ENCODE measurements around the gene SEMA6A. TPM values are rescaled to one million over a fixed set of nuclear protein-coding genes. Genes with fewer than 3 reads are reported as not detected.
A peak's percentile ranks its signal among the peaks of the same experiment; 100 is the strongest.

Gene SEMA6A
- not detected for total RNA-seq
- polyA plus RNA-seq (2013, experiment 1 of 2) = 3.9 TPM
- polyA plus RNA-seq (2013, experiment 2 of 2) = 4.6 TPM
- 0 to 0.57 (median 0) reads per million in 172 experiments for total RNA-seq

DNA sequence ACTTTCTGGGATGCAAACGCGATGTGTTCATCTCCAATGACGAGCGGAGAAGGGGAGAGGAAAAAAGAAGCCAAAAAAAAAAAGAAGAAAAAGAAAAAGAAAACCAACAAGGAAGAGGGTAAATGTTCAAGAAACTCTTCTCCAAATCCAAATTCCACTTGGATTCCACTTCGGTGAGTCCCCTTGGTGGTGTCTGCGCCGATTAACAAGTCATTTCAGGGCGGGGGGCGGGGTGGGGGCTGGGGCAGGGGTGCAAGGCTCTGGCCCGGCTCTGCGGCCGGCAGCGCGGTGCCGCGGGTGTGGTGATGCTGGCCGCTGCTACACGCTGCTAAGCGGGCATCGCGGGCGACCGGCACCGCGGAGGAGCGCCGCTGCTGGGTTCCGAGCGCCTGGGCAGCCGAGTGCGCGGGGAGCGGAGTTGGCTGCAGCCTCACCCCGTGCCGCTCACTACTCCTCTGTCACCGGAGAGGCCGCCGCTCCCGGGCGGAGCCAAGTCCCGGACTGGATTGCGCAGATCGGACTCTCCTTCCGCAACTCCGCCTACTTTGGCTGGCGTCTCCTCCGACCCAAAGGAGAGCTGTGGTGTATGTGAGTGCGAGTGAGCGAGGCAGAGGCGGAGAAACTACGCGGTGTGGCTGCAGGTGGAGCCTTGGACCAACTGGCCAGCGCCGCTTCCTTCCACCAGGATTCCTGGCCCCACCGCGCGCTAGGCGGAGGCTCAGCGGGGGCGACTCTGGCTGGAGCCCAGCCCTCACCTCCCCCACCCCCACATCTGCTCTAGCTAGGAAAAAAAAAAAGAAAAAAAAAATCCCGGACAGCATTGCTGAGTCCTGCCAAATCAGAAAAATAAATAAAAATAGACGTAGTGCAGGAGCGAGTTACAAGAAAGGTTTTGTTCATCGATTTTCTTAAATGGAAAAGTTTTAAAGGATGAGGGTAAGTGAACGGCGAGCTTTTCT, at the start of gene SEMA6A:
Gene SEMA6A (minus strand): TSS at position 457 of the 959 bp plus-strand sequence. CDS start 69,879 bp downstream, outside the sequence.
- H3K27me3 ChIP-seq (ENCODE audit: control insufficient read depth in 1 of 2, insufficient read depth in 2 of 2, low read length in 2 of 2) = peaks cover 56 to 70% of the 10 kb centered on the region in 2 experiments
- peaks cover 29% of the 10 kb centered on the region for H3K4me1 ChIP-seq (ENCODE audit: insufficient read depth, low read length)
- peaks cover 0 to 39% of the 10 kb centered on the region in 2 experiments for H3K9me3 ChIP-seq (ENCODE audit: control insufficient read depth in 1 of 2, insufficient read depth in 1 of 2, low read length in 2 of 2)
- peak within 1 kb of the TSS; percentile 16 for H3K4me3 ChIP-seq (ENCODE audit: low read length)
- peaks cover 81% of the 10 kb centered on the region for H3K27me3 Mint-ChIP-seq
- intact Hi-C loops (cut with DNase I, micrococcal nuclease) = no loop called here
- H3K4me3 Mint-ChIP-seq = peak within 1 kb of the TSS; percentile 49
- ChIA-PET POLR2A (no interaction called here), CTCF (interaction anchor here (0.5 kb wide), 1 partner anchor 27 kb away, joined by 4 read pairs; no protein-coding TSS in a partner anchor)
- ATAC-seq (ENCODE audit: poor library complexity) (no peak), DNase-seq (peak in 4 of 14 experiments; percentile 4 to 29 (median 26))
- H3K36me3 Mint-ChIP-seq (ENCODE audit: low read depth) = no peaks in the 10 kb centered on the region
- TF ChIP-seq, protein P1, sequence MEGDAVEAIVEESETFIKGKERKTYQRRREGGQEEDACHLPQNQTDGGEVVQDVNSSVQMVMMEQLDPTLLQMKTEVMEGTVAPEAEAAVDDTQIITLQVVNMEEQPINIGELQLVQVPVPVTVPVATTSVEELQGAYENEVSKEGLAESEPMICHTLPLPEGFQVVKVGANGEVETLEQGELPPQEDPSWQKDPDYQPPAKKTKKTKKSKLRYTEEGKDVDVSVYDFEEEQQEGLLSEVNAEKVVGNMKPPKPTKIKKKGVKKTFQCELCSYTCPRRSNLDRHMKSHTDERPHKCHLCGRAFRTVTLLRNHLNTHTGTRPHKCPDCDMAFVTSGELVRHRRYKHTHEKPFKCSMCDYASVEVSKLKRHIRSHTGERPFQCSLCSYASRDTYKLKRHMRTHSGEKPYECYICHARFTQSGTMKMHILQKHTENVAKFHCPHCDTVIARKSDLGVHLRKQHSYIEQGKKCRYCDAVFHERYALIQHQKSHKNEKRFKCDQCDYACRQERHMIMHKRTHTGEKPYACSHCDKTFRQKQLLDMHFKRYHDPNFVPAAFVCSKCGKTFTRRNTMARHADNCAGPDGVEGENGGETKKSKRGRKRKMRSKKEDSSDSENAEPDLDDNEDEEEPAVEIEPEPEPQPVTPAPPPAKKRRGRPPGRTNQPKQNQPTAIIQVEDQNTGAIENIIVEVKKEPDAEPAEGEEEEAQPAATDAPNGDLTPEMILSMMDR (IDR thresholded peaks at IDR 0.05) = no peak
- no peaks in the 10 kb centered on the region for H3K36me3 ChIP-seq (ENCODE audit: insufficient read depth, low read length)
- H3K9me3 Mint-ChIP-seq = no peaks in the 10 kb centered on the region
- H3K27ac Mint-ChIP-seq = no peak within 1 kb of the TSS
- no peak within 1 kb of the TSS for H3K27ac ChIP-seq (ENCODE audit: low read depth in 1 of 2, low read length in 2 of 2)
- H3K4me1 Mint-ChIP-seq (ENCODE audit: low read depth) = peaks cover 12% of the 10 kb centered on the region

- no peak overlapping the region for H3K4me3 Mint-ChIP-seq
- DNase-seq (no peak), ATAC-seq (ENCODE audit: poor library complexity) (no peak)
- H3K4me1 Mint-ChIP-seq (ENCODE audit: low read depth) = no peaks in the 10 kb centered on the region
- no peaks in the 10 kb centered on the region for H3K4me1 ChIP-seq (ENCODE audit: insufficient read depth, low read length)
- no peak overlapping the region for H3K27ac ChIP-seq (ENCODE audit: low read depth in 1 of 2, low read length in 2 of 2)
- no peaks in the 10 kb centered on the region for H3K9me3 ChIP-seq (ENCODE audit: control insufficient read depth in 1 of 2, insufficient read depth in 1 of 2, low read length in 2 of 2)
- H3K36me3 Mint-ChIP-seq (ENCODE audit: low read depth) = no peaks in the 10 kb centered on the region
- H3K4me3 ChIP-seq (ENCODE audit: low read length) = no peak overlapping the region
- no peaks in the 10 kb centered on the region for H3K27me3 Mint-ChIP-seq
- no peaks in the 10 kb centered on the region for H3K27me3 ChIP-seq (ENCODE audit: control insufficient read depth in 1 of 2, insufficient read depth in 2 of 2, low read length in 2 of 2)
- H3K9me3 Mint-ChIP-seq = no peaks in the 10 kb centered on the region
- H3K27ac Mint-ChIP-seq = no peak overlapping the region
- ChIA-PET CTCF (no interaction called here), POLR2A (no interaction called here)
- TF ChIP-seq, protein P1 (IDR thresholded peaks at IDR 0.05) = no peak
- no peaks in the 10 kb centered on the region for H3K36me3 ChIP-seq (ENCODE audit: insufficient read depth, low read length)
- intact Hi-C loops (cut with DNase I, micrococcal nuclease) = no loop called here
These were observed 47.9 kb upstream of the SEMA6A start for GRCh38 chr5:116622375-116623050.

GRCh38 chr5:116621599-116621998, 47.0 kb upstream of the SEMA6A start:
- CTCF ChIA-PET = interaction anchor here (1.1 kb wide), 1 partner anchor 13 kb away, joined by 4 read pairs; no protein-coding TSS in a partner anchor
- TF ChIP-seq, protein P1 (IDR thresholded peaks at IDR 0.05) = no peak

More at GRCh38 chr5:116621599-116621998, 47.0 kb upstream of the SEMA6A start:
- intact Hi-C loops (cut with DNase I, micrococcal nuclease) = no loop called here
- POLR2A ChIA-PET = no interaction called here
- no peaks in the 10 kb centered on the region for H3K36me3 Mint-ChIP-seq (ENCODE audit: low read depth)
- DNase-seq (no peak), ATAC-seq (ENCODE audit: poor library complexity) (no peak)
- Histone ChIP-seq H3K27me3 (ENCODE audit: control insufficient read depth in 1 of 2, insufficient read depth in 2 of 2, low read length in 2 of 2) (no peaks in the 10 kb centered on the region), H3K27ac (ENCODE audit: low read depth in 1 of 2, low read length in 2 of 2) (no peak overlapping the region), H3K36me3 (ENCODE audit: insufficient read depth, low read length) (no peaks in the 10 kb centered on the region), H3K9me3 (ENCODE audit: control insufficient read depth in 1 of 2, insufficient read depth in 1 of 2, low read length in 2 of 2) (no peaks in the 10 kb centered on the region), H3K4me1 (ENCODE audit: insufficient read depth, low read length) (no peaks in the 10 kb centered on the region), H3K4me3 (ENCODE audit: low read length) (no peak overlapping the region)
- H3K4me3 Mint-ChIP-seq = no peak overlapping the region
- no peak overlapping the region for H3K27ac Mint-ChIP-seq
- no peaks in the 10 kb centered on the region for H3K9me3 Mint-ChIP-seq
- H3K27me3 Mint-ChIP-seq = no peaks in the 10 kb centered on the region
- no peaks in the 10 kb centered on the region for H3K4me1 Mint-ChIP-seq (ENCODE audit: low read depth)
